GM12874 (cell line): Measurements from ENCODE around the gene ACTR2.

ENCODE experiments used
- TF ChIP-seq, protein P1 (sequence below): IDR thresholded peaks from 2 replicates; pipeline ENCODE4 v1.5.1; 2011; ENCODE audit warnings: low read depth, mild to moderate bottlenecking, control low read depth, low read length, moderate library complexity; ENCODE audit not compliant: insufficient read depth

The ACTR2 gene

DNA sequence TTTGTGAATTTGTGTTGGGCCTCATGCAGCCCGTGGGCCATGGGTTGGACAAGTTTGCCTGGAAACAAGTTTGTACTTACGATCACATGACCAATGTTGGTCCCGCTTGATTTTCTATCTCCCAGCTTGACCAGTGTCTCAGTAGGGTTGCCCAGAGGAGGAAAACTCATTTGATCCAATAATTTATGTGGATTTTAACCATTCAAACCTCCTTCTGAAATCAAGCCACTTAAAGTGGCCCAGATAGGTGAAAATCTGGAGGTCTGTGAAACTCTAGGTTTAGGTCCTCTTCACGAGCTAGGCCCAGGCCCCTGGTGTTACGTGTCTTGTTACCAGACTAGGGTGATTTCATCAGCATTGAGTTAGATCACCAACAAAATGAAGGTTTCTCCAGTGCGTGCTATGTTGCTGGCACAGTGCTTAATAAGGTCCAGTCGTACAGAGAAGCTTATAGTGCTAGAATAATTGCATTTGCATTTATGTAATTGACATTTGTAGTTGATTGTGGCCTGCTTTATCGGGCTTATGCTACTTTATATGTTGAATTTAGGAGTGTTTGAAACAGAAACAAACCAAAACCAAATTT lies 4.4 kb downstream of the ACTR2 start:
- TF ChIP-seq, protein P1, sequence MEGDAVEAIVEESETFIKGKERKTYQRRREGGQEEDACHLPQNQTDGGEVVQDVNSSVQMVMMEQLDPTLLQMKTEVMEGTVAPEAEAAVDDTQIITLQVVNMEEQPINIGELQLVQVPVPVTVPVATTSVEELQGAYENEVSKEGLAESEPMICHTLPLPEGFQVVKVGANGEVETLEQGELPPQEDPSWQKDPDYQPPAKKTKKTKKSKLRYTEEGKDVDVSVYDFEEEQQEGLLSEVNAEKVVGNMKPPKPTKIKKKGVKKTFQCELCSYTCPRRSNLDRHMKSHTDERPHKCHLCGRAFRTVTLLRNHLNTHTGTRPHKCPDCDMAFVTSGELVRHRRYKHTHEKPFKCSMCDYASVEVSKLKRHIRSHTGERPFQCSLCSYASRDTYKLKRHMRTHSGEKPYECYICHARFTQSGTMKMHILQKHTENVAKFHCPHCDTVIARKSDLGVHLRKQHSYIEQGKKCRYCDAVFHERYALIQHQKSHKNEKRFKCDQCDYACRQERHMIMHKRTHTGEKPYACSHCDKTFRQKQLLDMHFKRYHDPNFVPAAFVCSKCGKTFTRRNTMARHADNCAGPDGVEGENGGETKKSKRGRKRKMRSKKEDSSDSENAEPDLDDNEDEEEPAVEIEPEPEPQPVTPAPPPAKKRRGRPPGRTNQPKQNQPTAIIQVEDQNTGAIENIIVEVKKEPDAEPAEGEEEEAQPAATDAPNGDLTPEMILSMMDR = no peak

- TF ChIP-seq, protein P1 = no peak
Observed at GRCh38 chr2:65232636-65233035, 5.0 kb downstream of the ACTR2 start.

- TF ChIP-seq, protein P1 = no peak
Observed at GRCh38 chr2:65240657-65241056, 13.0 kb downstream of the ACTR2 start.

DNA sequence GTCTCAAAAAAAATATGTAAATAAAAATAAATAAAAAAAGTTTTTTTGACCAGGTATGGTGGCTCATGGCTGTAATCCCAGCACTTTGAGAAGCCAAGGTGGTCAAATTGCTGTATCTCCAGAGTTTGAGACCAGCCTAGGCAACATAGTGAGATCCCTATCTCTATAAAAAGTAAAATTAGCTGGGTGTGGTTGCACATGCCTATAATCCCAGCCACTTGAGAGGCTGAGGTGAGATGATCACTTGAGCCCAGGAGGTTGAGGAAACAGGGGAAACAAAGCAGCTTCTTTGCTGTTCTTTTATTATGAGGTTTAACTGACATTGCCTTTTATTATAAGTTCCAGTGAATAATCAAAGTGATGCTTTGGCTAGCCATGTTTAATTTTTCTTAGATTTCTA lies 25.0 kb downstream of the ACTR2 start:
- TF ChIP-seq, protein P1 = no peak

- TF ChIP-seq, protein P1 = no peak
Observed at GRCh38 chr2:65255356-65255755, 27.7 kb downstream of the ACTR2 start.

- TF ChIP-seq, protein P1 = no peak
Observed at GRCh38 chr2:65256054-65256453, 28.4 kb downstream of the ACTR2 start.

DNA sequence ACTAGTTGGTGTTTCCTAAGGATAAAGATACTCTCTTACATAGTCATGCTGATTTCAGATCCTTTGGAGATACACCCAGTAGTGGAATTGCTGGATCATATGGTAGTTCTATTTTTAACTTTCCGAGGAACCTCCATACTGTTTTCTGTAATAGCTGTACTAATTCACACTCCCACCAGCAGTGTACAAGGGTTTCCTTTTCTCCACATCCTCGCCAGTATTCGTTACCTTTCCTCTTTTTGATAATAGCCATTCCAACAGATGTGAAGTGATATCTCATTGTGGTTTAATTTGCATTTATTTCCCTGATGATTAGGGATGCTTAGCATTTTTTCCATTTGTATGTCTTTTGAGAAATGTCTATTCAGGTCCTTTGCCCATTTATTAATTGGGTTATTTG lies 34.0 kb downstream of the ACTR2 start:
- TF ChIP-seq, protein P1 = no peak

GRCh38 chr2:65263262-65263661 lies 35.6 kb downstream of the ACTR2 start:
- TF ChIP-seq, protein P1 = no peak
